A549 (cell line): ENCODE data around the gene PDILT. TPM values are rescaled to one million over a fixed set of nuclear protein-coding genes. Genes with fewer than 3 reads are reported as not detected.

Experiments
- ATAC-seq, 2 experiments: fragments of 200-7000 bp in 1 of 2; fragments of >200 bp in 1 of 2; cut with Nextera tagmentation in 1 of 2; cut with Tn5 transposase in 1 of 2; 3 replicates each; pipeline versions ENCODE4 v1.8.0 to v1.9.1; 2018 to 2020; ENCODE audit warnings: mild to moderate bottlenecking in 1 of 2, moderate library complexity in 1 of 2
- CTCF ChIA-PET: fragments of 300-600 bp; sonication (Branson Sonifier 250); formaldehyde crosslinking; extraction: SDS; loops from one replicate; lab custom pipeline; 2021; ENCODE audit warnings: antibody characterized with exemption, inconsistent platforms; lab: Yijun Ruan, JAX
- POLR2A ChIA-PET: fragments of 350-600 bp; formaldehyde crosslinking; extraction: SDS; loops from one replicate; lab custom pipeline; 2021; ENCODE audit warnings: antibody characterized with exemption, inconsistent platforms; lab: Yijun Ruan, JAX
- DNase-seq, 2 experiments: peaks; one replicate each; pipeline versions ENCODE4 v3.0.0 to v3.0.0-alpha.2; 2011 to 2016; ENCODE audit warnings: low read depth in 1 of 2, low spot score in 1 of 2
- FAIRE-seq: peaks from 2 replicates; lab custom pipeline; 2011; peaks lifted over from hg19 to GRCh38; lab: Jason Lieb, UNC
- H3K27ac ChIP-seq, 2 experiments: fragments of >200 bp; sonication (Bioruptor Twin); formaldehyde crosslinking; 3 replicates each; pipeline ENCODE4 v1.5.1; 2016 to 2017
- H3K4me1 ChIP-seq: fragments of >200 bp; sonication (Bioruptor Twin); formaldehyde crosslinking; 3 replicates; pipeline ENCODE4 v1.6.1; 2016
- H3K4me2 ChIP-seq: fragments of >200 bp; sonication (Bioruptor Twin); formaldehyde crosslinking; 3 replicates; pipeline ENCODE4 v1.6.1; 2016
- H3K4me3 ChIP-seq: fragments of >200 bp; sonication (Bioruptor Twin); formaldehyde crosslinking; 3 replicates; pipeline ENCODE4 v1.5.1; 2016
- H3K9me3 ChIP-seq: fragments of >200 bp; sonication (Bioruptor Twin); formaldehyde crosslinking; 3 replicates; pipeline ENCODE4 v1.6.1; 2016
- BHLHE40 ChIP-seq: IDR thresholded peaks from 2 replicates; pipeline ENCODE4 v1.6.1; 2012; ENCODE audit warnings: low read depth, low read length, inconsistent platforms
- E2F6 ChIP-seq: IDR thresholded peaks from 2 replicates; pipeline ENCODE4 v1.6.1; 2012; ENCODE audit warnings: low read depth, borderline replicate concordance
- EHMT2 ChIP-seq: fragments of 200-600 bp; sonication (generic); IDR thresholded peaks from 2 replicates; pipeline ENCODE4 v1.6.1; 2016; ENCODE audit warnings: antibody characterized with exemption, low read depth, mild to moderate bottlenecking, moderate library complexity
- ELK1 ChIP-seq: fragments of 150-350 bp; IDR thresholded peaks from 2 replicates; pipeline ENCODE4 v1.6.1; 2014; ENCODE audit warnings: low read depth, mild to moderate bottlenecking, low read length
- ESRRA ChIP-seq: fragments of 150-350 bp; IDR thresholded peaks from 2 replicates; pipeline ENCODE4 v1.6.1; 2014; ENCODE audit warnings: mild to moderate bottlenecking, low read length, borderline replicate concordance
- HOXB5 ChIP-seq: fragments of 250-450 bp; sonication (Bioruptor Pico); IDR thresholded peaks from 2 replicates; pipeline ENCODE4 v1.5.0; 2020; ENCODE audit warnings: mild to moderate bottlenecking, moderate library complexity
- JUNB ChIP-seq: fragments of >200 bp; sonication (Bioruptor Twin); formaldehyde crosslinking; IDR thresholded peaks from 2 replicates; pipeline ENCODE4 v1.6.1; 2016
- MYC ChIP-seq: IDR thresholded peaks from 2 replicates; pipeline ENCODE4 v1.6.1; 2012; ENCODE audit warnings: mild to moderate bottlenecking, inconsistent platforms, low read length, improper control_type of control experiment, borderline replicate concordance
- NPAS2 ChIP-seq: fragments of 250-450 bp; sonication (Bioruptor Pico); IDR thresholded peaks from 2 replicates; pipeline ENCODE4 v1.8.0; 2022; ENCODE audit warnings: mild to moderate bottlenecking, moderate library complexity, borderline replicate concordance
- POLR2AphosphoS2 ChIP-seq: conservative IDR thresholded peaks from 2 replicates; pipeline ENCODE4 v1.6.1; 2012; ENCODE audit warnings: low read length, improper control_type of control experiment, inconsistent platforms
- RCOR1 ChIP-seq: fragments of 150-350 bp; IDR thresholded peaks from 2 replicates; pipeline ENCODE4 v1.6.1; 2014; ENCODE audit warnings: antibody characterized with exemption, low read length, low read depth
- REST ChIP-seq: fragments of 200-600 bp; sonication (generic); IDR thresholded peaks from 2 replicates; pipeline ENCODE4 v1.6.1; 2016; ENCODE audit warnings: antibody characterized with exemption, mild to moderate bottlenecking, moderate library complexity
- RFX5 ChIP-seq: fragments of 450-650 bp; IDR thresholded peaks from 2 replicates; pipeline ENCODE4 v1.7.1; 2014; ENCODE audit warnings: antibody characterized with exemption, mild to moderate bottlenecking, moderate library complexity
- RNF2 ChIP-seq: fragments of 200-600 bp; sonication (generic); IDR thresholded peaks from 2 replicates; pipeline ENCODE4 v1.6.1; 2016; ENCODE audit warnings: low read depth, mild to moderate bottlenecking, antibody characterized with exemption, moderate library complexity, borderline replicate concordance
- SREBF2 ChIP-seq: fragments of 450-650 bp; IDR thresholded peaks from 2 replicates; pipeline ENCODE4 v1.6.1; 2014; ENCODE audit warnings: mild to moderate bottlenecking, moderate library complexity
- TP53 ChIP-seq: fragments of 250-450 bp; sonication (Bioruptor Pico); IDR thresholded peaks from 2 replicates; pipeline ENCODE4 v1.5.0; 2021; ENCODE audit warnings: mild to moderate bottlenecking, moderate library complexity
- ZNF302 ChIP-seq: fragments of 250-450 bp; sonication (Bioruptor Pico); IDR thresholded peaks from 2 replicates; pipeline ENCODE4 v1.9.0; 2021; ENCODE audit warnings: inconsistent platforms, mild to moderate bottlenecking, moderate library complexity
- ZSCAN20 ChIP-seq: fragments of 250-450 bp; sonication (Bioruptor Pico); IDR thresholded peaks from 2 replicates; pipeline ENCODE4 v1.8.0; 2022; ENCODE audit warnings: mild to moderate bottlenecking, moderate library complexity
- WGBS: methylation state at CpG from one replicate; pipeline ENCODE4 v1.1.6; 2017; ENCODE audit errors: missing lambda C conversion rate; 5-methylcytosine and 5-hydroxymethylcytosine counted together
- polyA plus RNA-seq, 4 experiments: library from polyadenylated mRNA; depleted of rRNA in 3 of 4; stranded (reverse); fragments of >200 nt; fragmentation: RNase III in 1 of 4; extraction: RNeasy Plus Mini Kit Qiagen cat#74134 plus additional on column Dnase treatment in 1 of 4; gene quantifications; 2 replicates in 3 of 4; 3 replicates in 1 of 4; pipeline ENCODE4 v1.2.3, GENCODE V29; 2011 to 2017
- TF ChIP-seq, protein P1 (sequence below): fragments of >200 bp; sonication (Bioruptor Twin); formaldehyde crosslinking; IDR thresholded peaks from 2 replicates; pipeline ENCODE4 v1.6.1; 2016
- TF ChIP-seq, protein P2 (sequence below): fragments of 250-450 bp; sonication (Bioruptor Pico); IDR thresholded peaks from 2 replicates; pipeline ENCODE4 v1.5.0; 2020; ENCODE audit warnings: low read depth, mild to moderate bottlenecking, moderate library complexity

PDILT gene
- polyA plus RNA-seq, 2 of the 4 experiments (the other 2 are of a cell fraction): not detected

DNA sequence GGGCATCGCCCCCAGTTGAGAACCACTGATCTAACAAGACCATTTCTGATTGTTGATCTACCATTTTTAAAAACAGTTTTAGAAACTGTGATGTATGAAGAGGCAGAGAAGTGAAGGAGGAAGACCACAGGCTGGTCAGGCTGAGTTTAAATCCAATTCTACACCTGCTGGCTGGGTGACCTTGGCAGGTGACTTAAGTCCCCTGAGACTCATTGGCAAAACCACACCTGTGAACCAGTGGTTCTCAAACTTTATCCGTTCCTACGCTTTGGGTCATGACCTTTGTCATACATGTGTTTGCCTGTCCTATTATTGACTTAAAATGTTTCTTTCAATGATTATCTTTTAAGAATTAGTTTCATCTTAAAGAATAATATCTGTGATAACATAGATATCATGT is 79.5 kb downstream of the PDILT start:
- Histone ChIP-seq H3K4me1 (no peaks in the 10 kb centered on the region), H3K9me3 (no peaks in the 10 kb centered on the region), H3K4me2 (no peak overlapping the region), H3K4me3 (no peak overlapping the region), H3K27ac (no peak overlapping the region)
- DNase-seq (no peak), ATAC-seq (no peak), FAIRE-seq (no peak)
- POLR2A ChIA-PET: no interaction called here
- TF ChIP-seq SREBF2 (no peak), RFX5 (no peak), ZSCAN20 (no peak), TP53 (CRISPR knock-in tag) (no peak), POLR2AphosphoS2 (no peak), REST (no peak), ELK1 (no peak), JUNB (no peak), RCOR1 (no peak), RNF2 (no peak), EHMT2 (no peak), ESRRA (no peak)
- TF ChIP-seq, protein P1, sequence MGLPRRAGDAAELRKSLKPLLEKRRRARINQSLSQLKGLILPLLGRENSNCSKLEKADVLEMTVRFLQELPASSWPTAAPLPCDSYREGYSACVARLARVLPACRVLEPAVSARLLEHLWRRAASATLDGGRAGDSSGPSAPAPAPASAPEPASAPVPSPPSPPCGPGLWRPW: no peak
- WGBS: 2% methylated on average over 3 of the region's 3 CpGs
- CTCF ChIA-PET: interaction anchor here (1.8 kb wide), 1 partner anchor 418 kb away, joined by 5 read pairs; no protein-coding TSS in a partner anchor

GRCh38 chr16:20323591-20324117 is 80.9 kb downstream of the PDILT start:
- H3K9me3 ChIP-seq: no peaks in the 10 kb centered on the region; the same call in 2 of the 3 replicates
- ATAC-seq (no peak), FAIRE-seq (no peak), DNase-seq (no peak)
- no peak overlapping the region for H3K4me2 ChIP-seq
- H3K4me3 ChIP-seq: no peak overlapping the region
- no peak overlapping the region for H3K27ac ChIP-seq
- CTCF ChIA-PET: interaction anchor here (0.8 kb wide), 1 partner anchor 60 kb away, joined by 4 read pairs; no protein-coding TSS in a partner anchor
- no peaks in the 10 kb centered on the region for H3K4me1 ChIP-seq
- 37% methylated on average over 9 of the region's 9 CpGs for WGBS
- TF ChIP-seq RFX5 (no peak), SREBF2 (no peak), POLR2AphosphoS2 (no peak), ESRRA (no peak), BHLHE40 (no peak), MYC (no peak), ZNF302 (no peak), EHMT2 (no peak), HOXB5 (no peak), E2F6 (no peak), NPAS2 (CRISPR knock-in tag) (no peak), JUNB (no peak)
- TF ChIP-seq, protein P2, sequence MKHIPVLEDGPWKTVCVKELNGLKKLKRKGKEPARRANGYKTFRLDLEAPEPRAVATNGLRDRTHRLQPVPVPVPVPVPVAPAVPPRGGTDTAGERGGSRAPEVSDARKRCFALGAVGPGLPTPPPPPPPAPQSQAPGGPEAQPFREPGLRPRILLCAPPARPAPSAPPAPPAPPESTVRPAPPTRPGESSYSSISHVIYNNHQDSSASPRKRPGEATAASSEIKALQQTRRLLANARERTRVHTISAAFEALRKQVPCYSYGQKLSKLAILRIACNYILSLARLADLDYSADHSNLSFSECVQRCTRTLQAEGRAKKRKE (CRISPR knock-in tag): no peak
- POLR2A ChIA-PET: no interaction called here
